Lower leg skin (tissue), 3 donors: ENCODE measurements around the gene SPC25.

Source experiments
- CTCF ChIP-seq, 3 donors: fragments of 450-650 bp; IDR thresholded peaks; one replicate each; pipeline ENCODE4 v1.5.1; 2016; ENCODE audit warnings: antibody characterized with exemption in 3 of 3, mild to moderate bottlenecking in 3 of 3, moderate library complexity in 2 of 3
- POLR2A ChIP-seq, 2 donors: fragments of 450-650 bp; IDR thresholded peaks; one replicate each; pipeline ENCODE4 v1.6.1; 2016 to 2017; ENCODE audit warnings: antibody characterized with exemption in 2 of 2, mild to moderate bottlenecking in 1 of 2, moderate library complexity in 1 of 2

- no peak for TF ChIP-seq CTCF (IDR thresholded peaks at IDR 0.05)
- no peak for TF ChIP-seq POLR2A (IDR thresholded peaks at IDR 0.05)
These were observed 22.2 kb upstream of the SPC25 start for GRCh38 chr2:168912466-168912865.
